GM21576 (cell line): Measurements from ENCODE around the gene MCHR2.
A peak's percentile ranks its signal among the peaks of the same experiment; 100 is the strongest.
"Not testable (repeated sequence)": the region's sequence is repeated elsewhere in the genome, so short reads cannot be mapped to it uniquely, and the experiment has no call there.

Experiments used
- ATAC-seq: cut with Tn5 transposase; IDR thresholded peaks from one replicate; pipeline ENCODE4 v1.9.1; 2021; ENCODE audit warnings: mild to moderate bottlenecking, moderate library complexity; ENCODE audit not compliant: unreplicated experiment

The MCHR2 gene, protein sequence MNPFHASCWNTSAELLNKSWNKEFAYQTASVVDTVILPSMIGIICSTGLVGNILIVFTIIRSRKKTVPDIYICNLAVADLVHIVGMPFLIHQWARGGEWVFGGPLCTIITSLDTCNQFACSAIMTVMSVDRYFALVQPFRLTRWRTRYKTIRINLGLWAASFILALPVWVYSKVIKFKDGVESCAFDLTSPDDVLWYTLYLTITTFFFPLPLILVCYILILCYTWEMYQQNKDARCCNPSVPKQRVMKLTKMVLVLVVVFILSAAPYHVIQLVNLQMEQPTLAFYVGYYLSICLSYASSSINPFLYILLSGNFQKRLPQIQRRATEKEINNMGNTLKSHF

GRCh38 chr6:99993533-99994251 is at the start of gene MCHR2:
Gene MCHR2 (minus strand): TSS chr6:99994223. CDS start chr6:99956147, 38,076 bp downstream.
- no peak for ATAC-seq

DNA sequence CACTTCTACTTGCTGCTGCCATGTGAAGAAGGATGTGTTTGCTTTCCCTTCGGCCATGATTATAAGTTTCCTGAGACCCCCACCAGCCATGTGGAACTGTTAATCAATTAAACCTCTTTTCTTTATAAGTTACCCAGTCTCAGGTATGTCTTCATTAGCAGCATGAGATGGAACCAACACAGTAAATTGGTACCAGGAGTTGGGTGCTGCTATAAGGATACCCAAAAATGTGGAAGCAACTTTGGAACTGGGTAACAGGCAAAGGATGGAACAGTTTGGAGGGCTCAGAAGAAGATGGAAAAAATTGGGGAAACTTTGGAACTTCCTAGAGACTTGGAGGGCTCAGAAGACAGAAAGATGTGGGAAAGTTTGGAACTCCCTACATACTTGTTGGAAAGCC is 44.5 kb upstream of the MCHR2 start:
- ATAC-seq = not testable (repeated sequence)

- no peak for ATAC-seq
These were observed 42.0 kb upstream of the MCHR2 start for GRCh38 chr6:100035873-100036653.

DNA sequence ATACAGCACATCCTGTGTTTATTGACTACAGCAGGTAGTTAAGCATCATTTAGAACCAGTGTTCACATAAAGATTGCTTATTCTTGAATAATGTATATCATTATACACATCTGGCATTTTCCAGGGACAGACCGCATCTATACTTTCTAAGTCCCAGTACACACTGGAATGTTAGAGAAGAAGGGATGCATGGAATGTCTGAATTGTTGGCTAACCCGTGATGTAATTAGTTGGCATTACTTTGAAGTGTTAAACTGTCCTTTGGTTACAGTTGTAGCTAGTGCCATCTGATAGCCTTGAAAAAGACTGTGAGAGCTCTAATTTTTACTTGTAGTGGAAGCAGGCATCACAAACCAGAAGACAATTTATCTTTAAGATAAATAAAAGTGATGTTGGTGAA is 29.8 kb upstream of the MCHR2 start:
- no peak for ATAC-seq

DNA sequence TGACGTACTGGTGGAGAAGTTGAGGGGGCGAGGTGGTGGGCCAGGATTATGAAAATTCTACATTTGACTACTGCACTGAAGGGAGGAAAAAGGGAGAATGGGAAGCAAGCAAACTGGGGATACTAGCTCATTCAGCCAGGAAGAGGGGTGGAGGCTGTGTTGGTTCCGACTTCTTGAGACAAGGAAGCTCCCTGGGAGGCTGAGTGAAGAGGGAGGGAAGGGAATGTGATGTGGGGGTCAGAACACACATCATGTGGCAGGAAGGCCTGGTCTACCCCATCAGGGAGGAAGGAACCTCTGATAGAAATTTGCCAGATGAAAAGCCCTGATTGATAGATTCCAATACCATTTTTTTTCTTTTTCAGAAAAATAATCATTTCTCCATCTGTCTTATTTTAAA is 28.8 kb upstream of the MCHR2 start:
- no peak for ATAC-seq

GRCh38 chr6:100008857-100009256 is 14.8 kb upstream of the MCHR2 start:
- ATAC-seq = no peak

GRCh38 chr6:100001915-100002388 is 7.9 kb upstream of the MCHR2 start:
- peak; percentile 95 for ATAC-seq

DNA sequence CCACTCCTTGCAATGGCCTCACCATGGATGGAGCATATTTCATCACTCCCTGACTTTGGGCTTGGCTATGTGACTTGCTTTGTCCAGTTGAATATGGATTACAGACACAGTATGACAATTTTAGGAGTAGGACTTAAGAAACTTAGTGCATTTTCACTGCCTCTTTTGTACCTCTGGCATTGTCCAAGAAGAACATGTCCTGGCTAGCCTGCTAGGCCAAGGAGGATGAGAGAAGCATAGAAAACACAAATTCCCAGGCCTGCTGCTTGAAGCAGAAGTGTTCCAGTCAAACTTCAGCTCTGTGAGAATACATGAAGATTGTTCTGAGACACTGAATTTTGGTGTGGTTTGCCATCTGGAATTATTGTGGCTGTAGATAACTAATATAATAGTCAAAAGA is 3.1 kb upstream of the MCHR2 start:
- no peak for ATAC-seq

GRCh38 chr6:99995916-99996315 is 1.9 kb upstream of the MCHR2 start:
- ATAC-seq = no peak

- ATAC-seq = no peak
These were observed 884 bp downstream of the MCHR2 start for GRCh38 chr6:99993146-99993532.

DNA sequence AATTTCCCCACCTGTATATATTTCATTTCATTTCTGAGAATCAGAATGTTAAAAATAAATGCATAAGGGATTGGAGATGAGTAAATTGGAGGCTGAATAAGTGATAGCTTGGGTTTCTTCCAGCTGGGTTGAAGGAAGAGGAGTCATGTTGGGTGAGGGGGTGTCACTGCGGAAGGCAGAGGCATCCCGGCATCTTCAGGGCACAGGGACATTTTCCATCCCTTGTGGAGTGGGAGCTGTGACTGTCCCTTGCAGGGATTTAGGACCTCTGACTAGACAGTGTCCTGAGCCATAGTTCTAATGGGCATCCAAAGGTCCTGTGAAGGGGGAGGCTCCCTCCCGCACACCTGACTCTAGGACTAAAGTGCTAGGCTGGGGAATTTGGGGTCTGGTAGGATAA is 2.1 kb downstream of the MCHR2 start:
- no peak for ATAC-seq

DNA sequence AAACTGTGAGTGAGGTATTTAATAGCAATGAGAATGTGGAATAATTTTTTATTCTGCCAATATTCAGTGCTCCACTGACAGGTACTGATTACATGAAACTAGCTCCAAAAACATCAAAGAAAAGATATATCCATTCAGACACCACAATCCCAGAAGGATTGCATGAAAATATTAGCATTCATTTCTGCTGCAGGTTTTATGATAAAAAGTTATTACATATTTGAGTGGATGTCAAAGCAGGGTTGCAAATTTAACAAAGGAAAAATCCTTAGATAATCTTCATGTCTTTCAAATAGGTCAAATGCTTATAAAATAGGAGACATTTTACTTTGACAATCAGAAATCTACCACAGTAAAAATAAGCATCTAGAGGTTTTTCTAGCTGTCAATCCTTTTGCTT is 13.3 kb downstream of the MCHR2 start:
- no peak for ATAC-seq

- no peak for ATAC-seq
These were observed 14.1 kb downstream of the MCHR2 start for GRCh38 chr6:99979953-99980352.

DNA sequence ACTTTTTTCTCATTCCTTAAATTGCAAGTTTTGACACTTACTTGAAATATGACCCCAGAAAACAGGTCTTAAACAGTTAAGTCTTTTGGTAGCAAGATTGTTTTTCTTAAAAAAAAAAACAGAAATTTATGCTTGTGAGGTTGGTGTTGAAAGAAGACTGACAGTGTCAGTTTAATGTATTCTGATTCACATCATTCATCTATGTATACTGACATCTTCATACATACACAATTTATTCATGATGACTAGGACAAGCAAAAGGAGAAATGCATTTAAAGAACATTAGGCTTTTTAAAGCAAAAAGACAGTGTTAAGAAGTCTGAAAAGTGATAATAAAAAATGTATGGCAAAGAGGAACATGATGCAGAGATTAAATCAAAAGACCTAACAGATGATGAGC is 27.0 kb downstream of the MCHR2 start:
- no peak for ATAC-seq

DNA sequence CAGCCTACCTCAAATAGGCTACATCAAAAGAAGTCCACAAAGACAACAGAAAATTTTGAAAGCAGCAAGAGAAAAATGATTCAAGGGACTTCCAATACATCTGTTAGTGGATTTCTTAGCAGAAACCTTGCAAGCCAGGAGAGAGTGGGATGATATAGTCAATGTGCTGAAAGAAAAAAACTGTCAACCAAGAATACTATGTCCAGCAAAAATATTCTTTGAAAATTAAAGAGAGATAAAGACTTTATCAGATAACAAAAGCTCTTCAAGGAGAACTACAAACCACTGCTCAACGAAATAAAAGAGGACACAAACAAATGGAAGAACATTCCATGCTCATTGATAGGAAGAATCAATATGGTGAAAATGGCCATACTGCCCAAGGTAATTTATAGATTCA is 34.0 kb downstream of the MCHR2 start:
- ATAC-seq = no peak

GRCh38 chr6:99951016-99951805 is 42.8 kb downstream of the MCHR2 start:
- ATAC-seq = no peak

- no peak for ATAC-seq
These were observed 48.0 kb downstream of the MCHR2 start for GRCh38 chr6:99946005-99946404.

- ATAC-seq = no peak
These were observed 50.2 kb downstream of the MCHR2 start for GRCh38 chr6:99943846-99944245.

GRCh38 chr6:99940582-99940981 is 53.4 kb downstream of the MCHR2 start:
- ATAC-seq = no peak

- no peak for ATAC-seq
These were observed 60.9 kb downstream of the MCHR2 start for GRCh38 chr6:99933129-99933528.

DNA sequence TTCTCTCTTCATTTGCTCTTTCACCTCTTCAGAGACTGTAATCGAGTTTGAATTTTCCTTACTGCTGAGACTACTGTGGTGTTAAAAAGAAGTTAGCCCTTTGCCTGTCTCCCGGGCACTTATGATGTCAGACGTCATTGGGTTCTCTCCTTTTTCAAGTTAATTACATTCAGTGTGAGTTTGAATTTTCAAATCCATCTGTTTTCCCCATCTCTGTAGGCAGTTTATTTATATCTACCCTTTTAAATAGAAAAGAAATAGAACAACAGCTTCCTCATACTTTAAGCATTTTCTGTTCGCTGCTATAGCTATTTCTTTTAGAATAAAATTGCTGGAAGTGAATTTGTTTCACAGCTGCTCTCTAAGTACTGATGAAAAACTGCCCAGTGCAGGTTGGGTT is 81.4 kb downstream of the MCHR2 start:
- ATAC-seq = no peak
